NCI-H2081 treated with DMSO at 0.1 percent for 48 hours (cell line): Measurements from ENCODE around the gene PCP2.

Experiments
- DNase-seq: peaks from one replicate; lab custom pipeline; 2025; lab: John Stamatoyannopoulos, UW

The PCP2 gene

DNA sequence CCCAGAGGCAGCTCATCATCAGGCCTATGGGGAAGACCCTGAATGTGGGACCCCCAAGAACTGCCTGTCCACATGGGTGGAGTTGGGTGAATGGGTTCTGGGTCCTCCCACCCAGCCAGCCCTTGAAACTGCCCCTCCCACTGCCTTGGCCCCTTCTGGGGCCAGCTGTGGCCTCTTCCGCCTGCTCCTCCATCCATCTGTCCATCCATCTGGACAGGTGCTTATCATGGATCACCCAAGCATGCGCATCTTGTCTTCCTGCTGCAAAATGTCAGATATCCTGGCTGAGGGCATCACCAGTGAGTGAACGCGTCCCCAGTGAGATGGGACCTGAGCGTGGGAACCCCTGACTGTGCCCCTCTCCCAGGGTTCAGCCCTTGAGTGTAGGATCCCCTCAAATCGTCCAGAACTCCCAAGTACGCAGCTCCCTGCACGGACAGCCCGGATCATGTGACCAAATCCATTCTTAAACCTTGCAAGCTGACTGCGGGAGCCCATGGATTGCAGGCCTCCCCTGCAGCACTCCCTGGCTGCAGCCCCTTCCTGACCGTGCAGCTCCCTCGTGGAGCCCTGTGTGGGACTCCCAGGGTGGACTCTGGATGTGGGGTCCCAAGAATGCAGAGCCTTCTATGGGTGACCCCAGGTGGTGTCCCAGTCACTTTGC, 5.4 kb upstream of the PCP2 start:
- no peak for DNase-seq

DNA sequence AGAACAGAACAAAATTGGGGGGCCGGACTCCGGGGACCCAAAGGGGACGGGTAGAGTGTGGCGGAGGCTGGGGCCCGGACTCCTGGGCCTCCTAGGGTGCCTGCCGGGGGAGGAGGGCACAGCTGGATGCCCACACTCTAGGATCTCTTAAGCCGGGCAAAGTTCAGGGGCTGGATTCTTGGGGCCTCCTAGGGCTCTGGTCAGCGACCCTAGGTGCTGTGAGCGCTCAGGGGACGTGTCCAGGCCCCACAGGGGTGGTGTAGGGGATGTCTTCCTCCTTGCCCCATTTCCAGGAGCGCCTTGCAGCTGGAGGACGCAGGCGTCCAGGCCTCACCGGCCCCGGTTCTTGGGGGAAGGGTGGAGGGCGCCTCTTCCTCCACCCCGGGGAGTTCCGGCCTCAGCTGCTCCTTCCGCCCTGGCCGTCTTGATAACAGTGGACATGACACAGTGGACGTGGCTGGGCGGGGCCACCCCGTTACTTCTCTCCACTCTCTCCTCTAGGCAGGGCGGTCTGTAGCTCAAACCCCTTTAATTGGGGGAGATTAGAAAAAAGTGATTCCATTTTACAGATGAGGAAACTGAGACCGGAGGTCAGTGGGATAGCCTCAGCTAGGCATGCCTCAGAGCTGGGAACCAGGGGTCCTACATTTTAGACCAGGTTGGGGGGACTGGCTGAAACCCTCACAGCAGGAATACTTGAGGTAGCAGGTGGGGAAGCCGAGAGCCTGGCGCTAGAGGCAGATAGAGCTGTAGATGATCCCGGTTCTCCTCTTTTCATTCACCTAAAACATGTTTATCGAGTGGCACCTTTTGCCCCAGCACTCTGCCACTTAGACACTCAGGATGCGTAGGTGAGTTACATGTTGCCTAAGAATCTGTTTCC, 4.1 kb upstream of the PCP2 start:
- no peak for DNase-seq

DNA sequence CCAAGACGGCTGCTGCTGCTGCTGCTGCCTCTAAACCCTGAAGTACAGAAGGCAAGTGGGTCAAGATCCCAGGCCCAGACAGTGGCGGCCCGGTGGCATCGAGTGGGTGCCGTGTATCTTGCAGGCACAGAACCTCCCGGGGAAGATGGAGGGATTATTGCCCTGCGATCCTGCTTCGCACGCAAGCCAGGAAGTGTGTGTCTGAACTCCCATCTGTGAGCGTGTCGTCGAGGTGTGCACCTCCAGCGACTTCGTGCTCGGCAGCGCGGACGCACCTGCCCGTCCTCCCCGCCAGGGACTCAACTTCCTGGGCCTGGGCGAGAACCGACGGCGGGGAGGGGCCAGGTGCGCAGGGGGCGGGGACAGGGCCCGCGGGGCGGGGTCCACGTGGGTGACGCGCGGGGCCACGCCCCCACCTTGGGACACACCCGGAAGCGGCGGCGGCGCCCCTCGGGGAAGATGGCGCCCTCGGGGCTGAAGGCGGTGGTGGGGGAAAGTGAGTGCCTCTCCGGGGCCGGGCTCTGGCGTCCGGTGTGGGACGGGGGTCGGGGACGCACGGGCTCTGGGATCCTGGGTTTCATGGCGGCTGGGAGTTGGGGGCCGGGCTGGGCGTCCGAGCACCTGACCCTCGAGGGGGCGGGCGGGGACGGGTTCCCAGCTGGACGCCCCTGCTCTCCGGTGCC, 3.3 kb upstream of the PCP2 start, which contains the start of gene STXBP2:
TSS of gene STXBP2 (plus strand) at position 420 of the 683 bp plus-strand sequence. CDS start at position 460, 40 bp downstream.
- DNase-seq: peak; percentile 5

DNA sequence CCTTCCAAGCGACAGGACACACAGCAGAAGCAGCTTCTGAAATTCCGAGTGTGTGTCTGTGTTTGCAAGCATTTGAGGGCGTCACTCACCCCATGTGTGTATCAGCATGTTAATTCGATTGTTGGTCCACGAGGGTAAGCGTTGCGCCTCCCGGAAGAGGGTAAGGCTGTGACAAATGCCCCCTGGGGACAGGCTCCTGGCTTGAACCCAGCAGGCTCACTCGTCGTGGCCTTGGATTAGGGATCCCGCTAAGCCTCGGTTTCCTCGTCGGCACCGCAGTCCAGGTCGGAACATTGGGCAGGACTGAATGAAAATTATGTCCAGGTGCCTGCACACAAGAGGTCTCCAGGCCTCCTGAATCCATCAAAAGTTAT, 2.8 kb upstream of the PCP2 start:
- no peak for DNase-seq

DNA sequence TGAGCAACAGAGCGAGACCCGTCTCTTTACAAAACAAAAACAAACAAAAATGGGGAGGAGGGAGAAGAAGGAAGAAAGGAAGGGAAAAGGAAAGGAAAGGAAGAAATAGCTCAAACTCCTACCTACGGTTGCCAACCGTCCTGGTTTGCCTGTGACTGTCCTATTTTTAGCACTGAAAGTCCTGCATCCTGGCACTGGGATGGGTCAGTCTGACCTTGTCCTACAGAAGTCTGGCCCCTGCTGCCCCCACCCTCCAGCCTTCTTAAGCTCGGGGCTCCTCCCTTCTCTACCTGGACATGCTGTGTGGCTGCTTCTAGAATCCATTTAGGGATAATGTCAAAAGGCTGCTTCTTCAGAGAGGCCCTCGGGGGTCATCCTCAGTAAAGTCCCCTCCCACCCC, 2.2 kb upstream of the PCP2 start:
- no peak for DNase-seq

DNA sequence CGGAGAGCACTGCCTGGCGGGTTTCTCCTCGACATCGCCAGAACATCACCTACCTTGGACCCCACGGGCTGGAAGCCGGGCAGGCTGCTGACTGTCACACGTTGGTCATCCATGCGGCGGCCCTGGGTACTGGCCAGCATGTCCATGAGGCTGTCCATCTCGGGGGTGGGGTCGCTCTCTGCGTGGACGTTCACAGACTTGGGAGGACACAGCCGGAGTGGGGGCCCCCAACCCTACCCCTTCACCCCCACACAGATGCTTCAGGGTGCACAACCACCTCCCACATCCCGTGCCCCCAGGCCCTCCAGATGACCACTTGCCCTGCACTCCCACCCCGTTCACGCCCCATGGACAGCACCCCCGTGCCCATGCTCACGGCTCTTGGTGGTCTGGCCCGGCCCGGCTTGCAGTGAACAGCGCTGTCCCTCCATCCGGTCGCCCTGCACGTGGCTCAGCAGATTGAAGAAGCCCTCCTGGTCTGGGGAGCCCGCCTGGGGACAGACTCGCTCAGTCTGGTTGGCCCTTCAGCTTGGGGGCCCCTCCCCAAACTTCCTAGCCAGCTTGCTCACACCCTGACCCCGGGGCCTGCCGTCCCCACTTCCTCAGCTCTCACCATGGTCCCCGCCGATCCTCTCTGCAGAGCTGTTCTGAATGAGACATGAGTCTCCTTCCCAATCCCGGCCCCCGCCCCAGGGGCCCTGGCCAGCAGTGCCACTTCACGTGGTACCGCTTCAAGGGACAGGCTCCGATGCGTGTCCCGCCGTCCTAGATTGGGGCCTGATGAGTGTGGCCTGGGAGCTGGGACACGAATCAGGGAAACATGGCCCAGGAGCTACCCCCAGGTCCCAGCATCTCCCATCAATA, 947 bp downstream of the PCP2 start:
- DNase-seq: no peak

DNA sequence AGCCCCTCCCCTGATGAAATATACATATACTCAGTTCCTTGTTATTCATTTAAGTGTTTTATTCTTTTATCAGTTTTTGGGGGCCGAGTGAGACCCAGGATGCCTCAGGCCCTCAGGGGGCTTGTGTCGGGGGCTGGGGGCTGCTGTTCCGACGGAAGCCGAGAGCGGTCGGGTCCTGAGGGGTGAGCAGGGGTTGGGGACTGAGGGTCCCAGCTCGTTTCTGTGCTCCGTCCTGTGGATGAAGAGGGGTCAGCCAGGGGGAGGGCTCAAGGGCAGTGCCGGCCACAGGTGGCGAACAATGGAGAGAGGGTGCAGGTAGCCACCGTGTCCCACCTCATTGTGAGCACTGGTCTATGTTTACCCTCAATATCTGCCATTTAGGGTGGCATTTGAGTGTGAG, 1.9 kb downstream of the PCP2 start:
- no peak for DNase-seq

DNA sequence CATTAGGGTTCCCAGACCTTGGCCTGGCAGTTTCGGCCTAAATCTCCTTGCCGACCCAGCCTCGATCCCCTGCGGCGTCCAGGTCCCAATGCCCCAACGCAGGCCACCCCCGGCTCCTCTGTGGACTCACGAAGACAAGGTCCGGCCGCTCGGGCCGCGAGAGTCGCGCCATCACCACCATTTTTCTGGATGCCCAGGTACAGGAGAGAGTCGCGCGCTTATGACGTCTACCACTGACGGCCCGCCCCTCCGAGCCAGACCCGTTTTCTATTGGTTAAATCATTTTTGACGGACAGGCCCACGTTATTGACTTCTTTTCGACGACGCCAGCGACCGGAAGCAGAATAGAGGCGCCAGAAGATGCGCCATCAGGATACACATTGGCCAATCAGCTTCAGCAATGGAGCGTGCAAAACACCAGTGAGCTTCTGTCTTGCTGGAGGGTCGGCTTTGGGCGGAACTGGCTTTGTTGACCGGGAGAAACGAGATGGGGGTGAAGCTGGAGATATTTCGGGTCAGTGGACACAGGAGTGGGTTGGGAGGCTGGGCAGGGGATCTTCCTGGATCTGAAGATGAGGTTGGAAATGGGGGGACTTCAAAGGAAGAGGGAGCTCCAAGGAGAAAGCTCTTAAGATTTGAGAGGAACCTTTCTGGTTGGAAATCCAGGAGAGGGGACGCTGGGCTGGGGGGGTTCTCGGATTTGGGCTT, 4.0 kb downstream of the PCP2 start, which contains the start of the genes PET100 and XAB2:
TSS of gene PET100 (plus strand) at position 447 of the 708 bp plus-strand sequence. CDS start at position 488, 41 bp downstream.
TSS of gene XAB2 (minus strand) at position 199 of the 708 bp plus-strand sequence. CDS start at position 181, 18 bp downstream.
- peak; percentile 93 for DNase-seq

DNA sequence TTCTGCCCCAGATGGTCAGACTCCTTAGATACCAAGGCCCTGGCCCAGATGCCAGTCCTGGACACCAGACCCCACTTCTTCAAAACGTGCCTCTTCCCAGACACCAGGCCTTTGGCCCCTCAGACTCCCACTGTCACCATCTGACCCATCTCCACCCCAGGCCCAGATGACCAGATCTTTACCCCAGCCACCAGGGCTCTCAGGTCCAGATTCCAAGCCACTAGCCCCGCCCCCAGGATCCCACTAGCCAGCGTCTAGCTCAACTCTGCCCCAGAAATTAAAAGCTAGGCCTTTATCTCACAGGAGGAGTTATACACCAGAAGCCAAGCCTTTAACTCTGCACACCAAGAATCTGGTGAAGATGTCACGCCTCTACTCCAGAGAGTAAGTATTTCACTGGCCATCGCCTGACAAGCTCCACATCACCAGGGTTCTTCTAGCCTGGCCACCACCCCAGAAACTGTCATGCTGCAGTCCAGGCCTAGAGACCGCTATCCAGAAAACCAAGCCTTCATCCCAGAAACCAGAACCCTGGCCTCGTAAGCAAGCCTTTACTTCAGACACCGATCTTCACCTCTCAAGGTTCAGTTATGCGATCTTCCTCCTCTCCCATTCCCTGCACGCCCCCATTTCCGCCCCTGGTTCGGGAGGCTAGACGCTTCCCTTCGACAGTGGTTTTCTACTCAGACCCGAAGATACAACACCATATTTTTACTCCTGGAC, 4.8 kb downstream of the PCP2 start:
- no peak for DNase-seq

DNA sequence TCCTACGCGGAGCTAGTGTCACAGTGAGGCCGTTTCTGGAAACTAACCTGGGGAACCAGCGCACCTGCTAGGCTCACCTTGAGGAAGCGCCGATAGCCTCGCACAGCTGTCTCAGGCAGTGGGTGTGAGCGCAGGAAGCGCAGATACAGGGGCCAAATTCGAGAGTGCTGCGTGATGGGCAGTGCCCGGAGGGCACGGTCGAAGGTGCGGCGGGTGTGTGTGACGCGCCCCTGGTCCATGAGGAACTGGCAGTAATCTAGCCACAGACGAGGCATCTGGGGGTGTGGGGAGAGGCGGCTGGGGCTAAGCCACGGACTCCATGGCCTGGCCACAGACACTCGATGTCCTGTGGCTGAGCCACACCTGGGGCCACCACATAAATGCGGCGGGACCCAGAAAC, 6.4 kb downstream of the PCP2 start:
- DNase-seq: no peak

DNA sequence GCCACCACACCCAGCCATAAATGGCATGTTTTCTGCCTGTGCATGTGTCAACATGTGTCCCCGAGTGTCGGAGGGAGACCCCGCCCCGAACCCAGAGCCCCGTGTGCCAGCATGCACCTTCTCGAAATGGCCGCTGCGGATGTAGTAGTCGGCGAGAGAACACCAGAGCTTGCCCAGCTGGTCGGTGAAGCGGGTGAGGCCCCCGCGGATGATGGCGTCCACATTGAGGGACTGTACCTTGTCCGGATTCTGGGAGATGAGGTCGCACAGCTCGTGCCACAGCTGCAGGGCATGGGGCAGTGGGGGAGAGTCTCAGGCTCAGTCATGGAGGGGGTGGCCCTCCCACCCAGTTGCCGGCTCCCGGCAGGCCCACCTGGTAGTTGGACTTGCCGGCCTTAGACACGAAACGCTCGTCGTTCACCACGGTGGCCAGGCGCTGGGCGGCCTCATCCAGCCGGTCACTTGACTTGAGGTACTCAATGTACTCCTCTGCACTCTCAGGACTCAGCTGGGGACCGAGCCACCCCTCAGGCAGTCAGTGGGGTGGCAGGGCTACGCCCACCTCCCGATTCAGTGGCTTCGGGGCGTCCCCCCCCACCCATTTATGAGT, 7.7 kb downstream of the PCP2 start:
- DNase-seq: no peak

DNA sequence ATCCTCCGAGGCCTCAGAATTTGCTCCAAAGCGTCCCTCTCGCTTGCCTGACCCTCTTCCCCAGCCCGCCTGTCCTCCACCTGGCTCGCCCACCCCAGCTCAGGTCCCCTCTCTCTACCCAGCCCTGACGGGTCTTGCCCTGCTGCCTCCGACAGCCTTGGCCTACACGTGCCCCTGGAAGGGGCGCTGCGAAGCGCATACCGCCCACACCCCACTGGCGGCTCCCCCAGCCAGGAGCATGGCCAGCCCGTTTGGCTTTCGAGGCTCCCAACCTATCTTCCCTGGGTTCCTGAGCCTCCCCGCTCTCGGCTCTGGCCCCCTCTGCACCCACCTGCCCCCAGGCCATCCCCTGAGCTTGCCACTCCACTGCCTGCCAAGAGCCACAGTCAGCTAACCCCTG, 8.7 kb downstream of the PCP2 start:
- no peak for DNase-seq

DNA sequence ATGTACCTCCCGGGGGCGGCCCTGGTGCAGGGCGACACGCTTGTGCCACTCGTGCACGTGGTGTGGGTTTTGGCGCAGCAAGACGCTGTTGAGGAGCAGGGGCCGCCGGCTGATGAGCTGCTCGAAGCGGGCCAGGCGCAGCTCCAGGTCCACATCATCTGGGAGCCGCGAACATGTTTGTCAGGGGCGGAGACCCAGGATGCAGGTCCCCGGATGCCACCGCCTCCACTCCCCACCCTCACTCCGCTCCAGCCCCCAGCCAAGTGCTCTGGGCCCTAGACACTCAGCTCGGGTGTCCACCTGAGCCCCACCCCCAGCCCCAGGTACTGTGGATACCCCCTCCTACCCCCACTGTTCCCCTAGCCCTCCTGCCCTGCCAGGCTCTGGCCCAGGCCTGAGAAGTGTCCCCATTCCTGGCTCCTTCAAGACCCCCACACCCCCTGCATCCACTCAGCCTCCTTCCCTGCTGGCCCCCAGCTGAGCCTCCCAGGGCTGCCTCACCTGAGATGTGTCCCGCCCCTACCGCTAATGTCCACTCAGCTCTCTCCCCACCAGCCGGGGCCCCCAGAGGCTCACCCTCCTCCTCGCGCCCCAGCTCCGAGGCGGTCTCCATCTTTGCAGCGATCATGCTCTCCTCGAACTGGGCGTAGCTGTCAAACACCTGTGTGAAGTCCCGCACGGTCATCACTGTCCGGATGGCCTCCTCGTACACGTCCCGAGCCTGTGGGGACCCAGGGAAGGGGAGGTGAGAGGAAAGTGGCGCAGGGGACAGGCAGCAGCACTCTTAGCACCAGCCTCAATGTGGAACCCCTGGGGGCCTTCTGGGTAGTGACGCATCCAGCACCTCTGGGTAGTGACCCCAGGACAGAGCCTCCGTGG, 9.6 kb downstream of the PCP2 start:
- DNase-seq: no peak

DNA sequence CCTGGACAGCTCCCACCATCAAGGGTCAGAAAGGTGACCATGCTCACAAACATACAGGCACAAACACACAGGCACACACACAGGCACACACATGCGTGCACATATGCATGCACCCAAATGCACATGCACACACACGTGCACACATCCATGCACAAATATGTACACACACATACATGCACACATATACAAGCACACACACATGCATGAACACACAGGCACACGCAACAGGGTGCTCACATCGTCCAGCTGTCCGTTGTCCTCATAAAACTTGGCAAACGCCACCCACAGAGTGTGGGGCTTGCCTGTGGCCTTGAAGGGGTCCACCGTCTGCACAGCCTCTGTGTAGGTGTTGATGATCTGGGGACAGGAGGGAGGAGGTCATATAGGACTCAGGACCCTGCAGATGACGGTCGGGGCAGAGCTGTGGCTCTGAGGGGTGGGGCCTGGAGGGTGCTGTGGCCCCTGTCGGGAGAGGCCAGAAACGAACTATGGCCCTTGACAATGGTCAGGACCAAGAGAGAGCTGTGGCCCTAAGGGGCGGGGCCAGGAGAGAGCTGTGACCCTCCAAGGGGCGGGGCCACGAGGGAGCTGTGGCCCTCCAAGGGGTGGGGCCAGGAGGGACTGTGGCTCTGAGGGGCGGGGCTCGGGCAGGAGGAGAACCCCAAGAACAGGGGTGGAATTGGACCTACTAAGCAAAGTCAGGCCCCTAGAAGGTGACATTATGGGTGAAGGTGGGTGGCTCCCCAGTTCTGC, 10.4 kb downstream of the PCP2 start:
- DNase-seq: no peak

DNA sequence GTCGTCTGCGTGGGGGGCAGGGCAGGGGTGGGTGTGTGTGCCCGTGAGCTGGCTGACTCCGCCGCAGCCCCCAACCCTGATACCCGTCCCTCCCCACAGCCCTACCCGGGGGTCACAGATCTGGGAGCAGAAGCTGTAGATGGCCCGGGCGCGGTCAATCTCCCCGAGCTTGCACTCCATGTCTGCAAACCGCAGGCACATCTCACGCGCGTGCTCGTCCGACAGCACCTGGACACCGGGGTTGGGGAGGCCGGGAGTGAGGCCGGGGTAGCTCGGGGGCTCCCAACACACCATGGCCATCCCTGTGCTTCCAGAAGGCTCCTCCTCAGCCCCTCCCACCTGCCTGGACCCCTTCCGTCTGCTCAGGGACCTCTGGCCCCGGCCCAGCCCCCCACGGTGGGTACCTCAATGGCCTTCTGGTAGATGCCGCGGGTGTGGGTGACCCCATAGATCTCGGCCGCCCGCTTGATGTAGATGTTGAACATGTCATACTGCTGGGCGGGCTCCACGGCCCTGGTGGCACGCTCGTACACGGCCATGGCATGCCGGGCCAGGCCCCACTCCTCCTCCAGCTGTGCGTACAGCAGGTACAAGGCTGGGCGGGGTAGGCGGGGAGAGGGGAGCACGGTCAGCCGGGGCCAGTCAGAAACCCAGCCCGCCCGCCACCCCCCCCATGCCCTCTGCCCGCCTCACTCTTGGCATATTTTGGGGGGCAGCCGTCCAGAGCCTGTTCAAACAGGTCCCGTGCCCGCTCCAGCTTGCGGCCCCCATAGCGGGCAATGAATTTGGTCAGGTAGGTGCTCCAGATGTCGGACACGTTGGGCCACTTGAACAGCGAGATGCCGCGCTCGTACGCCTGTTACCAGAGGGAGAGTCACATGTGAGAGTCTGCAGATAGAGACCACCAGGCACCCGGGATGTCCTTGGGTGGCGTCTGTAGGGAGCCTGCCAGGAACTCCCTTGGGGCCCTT, 12.8 kb downstream of the PCP2 start:
- DNase-seq: no peak

DNA sequence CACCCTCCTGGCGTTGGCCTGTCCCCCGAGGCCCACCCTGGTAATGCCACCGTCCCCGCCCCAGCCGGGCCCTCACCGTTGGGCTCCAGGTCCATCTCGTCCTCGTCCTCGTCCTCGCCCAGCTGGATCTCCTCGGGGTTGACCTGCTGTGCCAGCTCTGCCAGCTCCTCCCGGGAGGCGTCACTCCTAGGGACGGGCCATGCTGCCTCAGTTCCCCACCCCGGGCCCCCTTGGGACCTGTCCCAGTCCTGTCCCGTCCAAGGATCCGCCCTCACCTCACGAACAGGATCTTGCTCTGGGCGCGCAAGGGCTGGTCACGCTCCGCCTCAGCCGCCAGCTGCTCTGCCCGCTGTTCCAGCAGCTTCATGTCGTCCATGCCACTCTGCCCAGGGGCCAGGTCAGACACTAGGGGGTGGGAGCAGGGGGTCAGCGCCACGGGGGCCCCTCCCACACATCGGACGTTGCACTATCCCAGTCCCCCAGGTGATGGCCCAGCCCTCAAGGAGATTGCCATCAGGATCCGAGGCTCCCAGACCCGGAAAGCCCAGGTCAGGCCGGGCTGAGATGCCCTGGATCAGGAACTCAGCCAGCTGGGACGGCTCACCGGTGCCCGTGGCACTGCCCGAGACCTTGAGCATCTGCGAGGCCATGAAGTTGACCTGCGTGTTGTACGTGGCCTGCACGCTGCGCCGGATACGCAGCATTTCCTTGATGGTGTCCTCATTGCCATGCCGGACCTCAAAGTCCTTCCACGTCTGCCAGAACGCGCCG, 13.7 kb downstream of the PCP2 start:
- DNase-seq: no peak
